ENCODE data around the gene MYO3B. TPM values are rescaled to one million over a fixed set of nuclear protein-coding genes. Genes with fewer than 3 reads are reported as not detected.

Gene MYO3B
- polyA plus RNA-seq, 1 donor (not counting 4 experiments of a cell fraction or from before 2014, with no cell fraction given): 4.4 TPM

GRCh38 chr2:170148161-170148560 lies 29.8 kb upstream of the MYO3B start:
- Histone ChIP-seq H3K27me3 (ENCODE audit: control insufficient read depth, extremely low read depth, insufficient read depth, low read length) (no peaks in the 10 kb centered on the region), H2AFZ (ENCODE audit: control insufficient read depth, low read length) (peak overlapping the region; percentile 67), H3K4me2 (ENCODE audit: control insufficient read depth, extremely low read depth, insufficient read depth, low read depth, low read length) (peak overlapping the region; percentile 62), H3K4me1 (ENCODE audit: control insufficient read depth, extremely low read depth, insufficient read depth, low read length) (peaks cover 33% of the 10 kb centered on the region), H3K36me3 (ENCODE audit: control insufficient read depth in 2 of 2, extremely low read depth in 1 of 2, insufficient read depth in 2 of 2, low read length in 2 of 2) (no peaks in the 10 kb centered on the region), H3K9me3 (ENCODE audit: control insufficient read depth, low read depth, low read length) (peaks cover 2% of the 10 kb centered on the region), H3K4me3 (ENCODE audit: control insufficient read depth in 2 of 3, extremely low read depth in 1 of 3, insufficient read depth in 2 of 3, low read depth in 1 of 3, low read length in 3 of 3) (no peak overlapping the region), H3K9me1 (ENCODE audit: control insufficient read depth, extremely low read depth, insufficient read depth, low read length) (no peaks in the 10 kb centered on the region), H3K9ac (ENCODE audit: control insufficient read depth, extremely low read depth, insufficient read depth, low read length) (peak overlapping the region; percentile 54), H3K27ac (ENCODE audit: control insufficient read depth, insufficient read depth, low read length) (peak overlapping the region; percentile 79), H3K79me2 (ENCODE audit: control insufficient read depth, insufficient read depth, low read length) (no peaks in the 10 kb centered on the region), H4K20me1 (ENCODE audit: control insufficient read depth, extremely low read depth, insufficient read depth, low read length) (no peaks in the 10 kb centered on the region)
- DNase-seq (ENCODE audit: low read depth, low spot score) (no peak), FAIRE-seq (no peak)
- dilution Hi-C loops (cut with MboI; ENCODE audit: extremely low pct_ligation_motif_present, low sequenced_read_pairs): no loop called here
- TF ChIP-seq CTCF (optimal IDR thresholded peaks at IDR 0.05 in 1 of 3, IDR thresholded peaks at IDR 0.05 in 1 of 3, conservative IDR thresholded peaks at IDR 0.05 in 1 of 3; ENCODE audit: extremely low read depth in 1 of 3, insufficient read depth in 2 of 3, low read length in 3 of 3) (no peak), EZH2 (IDR thresholded peaks at IDR 0.05; ENCODE audit: low read length) (no peak)

- no peak overlapping the region for H3K4me2 ChIP-seq (ENCODE audit: control insufficient read depth, extremely low read depth, insufficient read depth, low read depth, low read length)
- H2AFZ ChIP-seq (ENCODE audit: control insufficient read depth, low read length): no peak overlapping the region
- TF ChIP-seq EZH2 (IDR thresholded peaks at IDR 0.05; ENCODE audit: low read length) (no peak), CTCF (optimal IDR thresholded peaks at IDR 0.05 in 1 of 3, IDR thresholded peaks at IDR 0.05 in 1 of 3, conservative IDR thresholded peaks at IDR 0.05 in 1 of 3; ENCODE audit: extremely low read depth in 1 of 3, insufficient read depth in 2 of 3, low read length in 3 of 3) (no peak)
- no peak overlapping the region for H3K4me3 ChIP-seq (ENCODE audit: control insufficient read depth in 2 of 3, extremely low read depth in 1 of 3, insufficient read depth in 2 of 3, low read depth in 1 of 3, low read length in 3 of 3)
- no peaks in the 10 kb centered on the region for H3K36me3 ChIP-seq (ENCODE audit: control insufficient read depth in 2 of 2, extremely low read depth in 1 of 2, insufficient read depth in 2 of 2, low read length in 2 of 2)
- no peaks in the 10 kb centered on the region for H3K9me3 ChIP-seq (ENCODE audit: control insufficient read depth, low read depth, low read length)
- no peaks in the 10 kb centered on the region for H4K20me1 ChIP-seq (ENCODE audit: control insufficient read depth, extremely low read depth, insufficient read depth, low read length)
- H3K4me1 ChIP-seq (ENCODE audit: control insufficient read depth, extremely low read depth, insufficient read depth, low read length): peaks cover 25% of the 10 kb centered on the region
- DNase-seq (ENCODE audit: low read depth, low spot score) (no peak), FAIRE-seq (no peak)
- no peaks in the 10 kb centered on the region for H3K79me2 ChIP-seq (ENCODE audit: control insufficient read depth, insufficient read depth, low read length)
- dilution Hi-C loops (cut with MboI; ENCODE audit: extremely low pct_ligation_motif_present, low sequenced_read_pairs): no loop called here
- no peak overlapping the region for H3K27ac ChIP-seq (ENCODE audit: control insufficient read depth, insufficient read depth, low read length)
- no peak overlapping the region for H3K9ac ChIP-seq (ENCODE audit: control insufficient read depth, extremely low read depth, insufficient read depth, low read length)
- no peaks in the 10 kb centered on the region for H3K27me3 ChIP-seq (ENCODE audit: control insufficient read depth, extremely low read depth, insufficient read depth, low read length)
- no peaks in the 10 kb centered on the region for H3K9me1 ChIP-seq (ENCODE audit: control insufficient read depth, extremely low read depth, insufficient read depth, low read length)
Measured at GRCh38 chr2:170152421-170152820, 25.5 kb upstream of the MYO3B start.
